HepG2 (cell line): ENCODE measurements around the gene TSPAN3.

Source experiments
- CTCF ChIP-seq: sonication (generic); formaldehyde crosslinking; IDR thresholded peaks from 2 replicates; pipeline ENCODE4 v1.5.0; 2020; ENCODE audit warnings: mild to moderate bottlenecking, missing genetic modification reagents, moderate library complexity
- ZNF510 ChIP-seq: sonication (generic); formaldehyde crosslinking; IDR thresholded peaks from 2 replicates; pipeline ENCODE4 v1.4.0; 2020; ENCODE audit warnings: low read depth, mild to moderate bottlenecking, missing genetic modification reagents

DNA sequence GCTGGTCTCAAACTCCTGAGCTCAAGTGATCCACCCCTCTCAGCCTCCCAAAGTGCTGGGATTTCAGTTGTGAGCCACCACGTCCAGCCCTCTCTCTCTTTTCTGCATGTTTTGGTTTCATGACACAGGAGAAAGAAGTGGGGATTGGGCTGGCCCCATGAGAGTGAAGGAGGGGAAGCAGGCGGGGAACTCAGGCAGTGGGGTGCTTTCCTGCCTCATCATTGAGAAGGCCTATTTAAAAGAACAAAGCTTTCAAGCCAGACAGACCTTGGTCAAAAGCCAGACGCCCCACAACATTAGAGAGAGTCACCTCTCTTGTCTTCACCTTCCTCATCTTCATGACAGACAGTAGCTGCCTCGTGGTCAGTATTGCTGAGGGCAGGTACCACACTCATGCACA is 60.1 kb downstream of the TSPAN3 start:
- TF ChIP-seq CTCF (CRISPR knock-in tag) (no peak), ZNF510 (CRISPR knock-in tag) (no peak)
